GM19328 (cell line): ENCODE data around the gene FBXW9.
"Not testable (repeated sequence)": the region's sequence is repeated elsewhere in the genome, so short reads cannot be mapped to it uniquely, and the experiment has no call there.

Experiments used
- ATAC-seq: cut with Tn5 transposase; IDR thresholded peaks from one replicate; pipeline ENCODE4 v1.9.1; 2021; ENCODE audit warnings: mild to moderate bottlenecking, moderate library complexity; ENCODE audit not compliant: unreplicated experiment

FBXW9 gene

DNA sequence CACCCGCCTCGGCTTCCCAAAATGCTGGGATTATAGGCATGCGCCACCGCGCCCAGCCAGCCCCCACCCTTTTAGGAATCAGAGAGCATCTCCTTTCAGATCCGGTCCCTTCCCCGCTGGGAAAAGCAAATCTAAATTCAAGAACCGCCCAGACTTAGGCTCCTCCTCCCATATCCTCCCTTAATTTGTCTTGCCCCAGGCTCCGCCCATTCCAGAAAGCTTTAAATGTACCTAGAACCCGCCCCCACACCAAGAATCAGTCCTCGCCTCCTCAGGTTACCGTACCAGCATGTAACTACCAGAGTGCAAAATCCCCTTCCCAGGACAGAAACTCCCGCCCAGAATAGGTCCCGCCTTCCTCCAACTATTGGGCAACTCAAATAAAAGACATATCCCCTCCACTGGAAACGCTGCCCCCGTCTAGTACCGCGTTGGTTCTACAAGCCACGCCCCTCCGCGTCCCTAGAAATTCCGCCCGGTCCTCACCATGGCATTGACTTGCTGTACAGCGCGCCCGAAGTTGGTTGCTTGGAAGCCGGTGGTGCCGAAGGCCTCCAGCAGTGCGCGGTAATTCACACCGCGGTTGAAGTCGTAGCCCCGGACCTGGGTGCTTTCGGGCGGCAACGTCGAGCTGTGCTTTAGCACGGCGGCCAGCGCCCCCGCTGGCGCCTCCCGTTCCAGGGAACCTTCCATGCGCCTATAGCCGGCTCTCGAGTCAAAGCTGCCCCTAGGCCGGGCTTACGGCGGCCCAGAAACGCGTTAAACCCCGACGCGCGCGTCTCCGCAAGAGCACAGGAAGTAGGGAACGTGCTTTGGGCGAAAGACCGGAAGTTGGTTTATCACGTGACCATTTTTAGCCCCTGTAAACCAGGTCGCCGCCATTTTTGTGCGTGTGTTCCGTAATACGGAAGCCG lies 15.1 kb downstream of the FBXW9 start, which contains the start of gene DHPS:
Gene DHPS (minus strand): TSS at position 807 of the 914 bp plus-strand sequence. CDS start 114 bp downstream, at position 693.
- ATAC-seq: peak; percentile 74

DNA sequence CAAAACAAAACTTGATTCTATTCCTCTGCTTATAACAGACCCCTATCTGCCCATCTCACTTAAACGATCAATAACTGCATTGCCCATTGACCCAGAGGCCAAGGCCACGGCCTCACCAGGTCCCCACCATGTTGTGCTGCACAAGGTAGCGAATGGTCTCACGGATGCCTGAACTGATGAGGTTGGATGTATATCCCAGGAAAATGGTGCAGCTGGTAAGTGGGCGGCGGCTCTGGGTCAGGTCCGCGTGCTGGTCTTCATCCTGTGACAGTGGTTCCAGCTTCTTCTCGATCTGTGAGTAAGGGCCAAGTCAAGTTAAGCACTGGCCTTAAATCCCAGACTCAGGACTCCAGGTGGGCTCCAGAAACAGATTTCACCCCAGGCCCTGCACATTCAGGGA lies 16.4 kb downstream of the FBXW9 start:
- no peak for ATAC-seq

DNA sequence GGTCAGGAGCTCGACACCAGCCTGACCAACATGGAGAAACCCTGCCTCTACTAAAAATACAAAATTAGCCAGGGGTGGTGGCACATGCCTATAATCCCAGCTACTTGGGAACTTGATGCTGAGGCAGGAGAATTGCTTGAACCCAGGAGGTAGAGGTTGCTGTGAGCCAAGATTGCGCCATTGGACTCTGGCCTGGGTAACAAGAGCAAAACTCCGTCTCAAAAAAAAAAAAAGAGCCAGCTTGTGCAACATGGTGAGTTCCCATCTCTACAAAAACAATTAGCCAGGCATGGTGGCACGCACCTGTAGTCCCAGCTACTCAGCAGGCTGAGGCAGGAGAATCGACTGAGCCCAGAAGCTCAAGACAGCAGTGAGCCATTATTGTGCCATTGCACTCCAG lies 18.4 kb downstream of the FBXW9 start:
- not testable (repeated sequence) for ATAC-seq

DNA sequence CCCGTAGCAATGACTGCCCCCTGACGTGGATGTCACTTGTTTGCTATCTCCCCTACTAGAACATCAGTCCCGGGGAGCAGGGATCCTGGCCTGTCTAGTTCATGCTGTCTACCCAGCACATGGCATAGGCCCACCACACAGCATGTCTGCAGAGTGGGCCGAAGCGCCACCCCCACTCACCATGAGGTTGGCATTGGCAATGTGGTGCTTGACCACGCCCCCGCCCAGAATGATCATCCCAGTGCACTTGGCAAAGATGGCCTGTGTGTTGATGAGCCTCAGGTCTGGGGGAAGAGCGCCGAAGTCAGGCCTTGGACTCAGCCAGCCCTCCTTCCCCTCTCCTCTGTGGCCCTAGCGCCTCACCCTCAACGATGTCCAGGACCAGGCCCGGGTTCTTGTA lies 19.5 kb downstream of the FBXW9 start:
- no peak for ATAC-seq

DNA sequence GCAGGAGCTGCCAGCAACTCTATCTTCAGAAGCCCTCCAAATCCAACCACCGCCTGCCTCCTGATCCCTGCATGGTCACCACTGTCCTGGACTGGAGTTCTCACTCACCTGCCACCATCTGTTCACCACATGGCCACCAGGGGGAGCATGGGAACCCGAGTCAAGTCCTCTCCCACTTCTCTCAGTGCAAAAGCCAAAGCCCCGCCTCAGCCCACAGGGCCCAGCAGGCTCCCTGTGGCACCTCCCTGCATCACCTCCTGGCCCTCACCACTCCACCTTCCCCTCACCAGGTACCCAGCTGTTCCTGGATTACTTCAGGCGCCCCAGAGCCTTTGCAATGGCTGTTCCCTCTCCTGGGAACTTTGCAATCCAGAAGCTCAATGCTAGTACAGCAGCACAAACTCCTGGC lies 20.0 kb downstream of the FBXW9 start:
- ATAC-seq: no peak

DNA sequence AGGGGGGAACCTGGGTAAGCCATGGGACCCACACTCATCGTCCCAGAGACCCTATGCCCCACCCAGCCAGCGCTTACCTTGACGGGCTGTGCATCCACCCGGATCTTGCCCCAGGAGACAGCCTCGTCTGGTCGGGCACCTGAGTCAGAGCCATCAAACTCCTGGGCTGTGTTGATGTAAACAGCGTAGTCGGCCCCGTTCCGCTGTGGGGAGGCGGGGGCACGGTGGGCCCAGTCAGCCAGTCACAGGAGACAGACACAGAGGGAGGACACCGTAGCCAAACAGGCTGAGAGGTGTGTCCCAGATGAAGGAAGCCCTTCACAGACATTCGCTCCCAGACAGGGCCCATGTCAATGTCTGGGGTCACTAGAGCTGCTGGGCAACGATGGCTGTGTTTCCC lies 20.5 kb downstream of the FBXW9 start:
- no peak for ATAC-seq

DNA sequence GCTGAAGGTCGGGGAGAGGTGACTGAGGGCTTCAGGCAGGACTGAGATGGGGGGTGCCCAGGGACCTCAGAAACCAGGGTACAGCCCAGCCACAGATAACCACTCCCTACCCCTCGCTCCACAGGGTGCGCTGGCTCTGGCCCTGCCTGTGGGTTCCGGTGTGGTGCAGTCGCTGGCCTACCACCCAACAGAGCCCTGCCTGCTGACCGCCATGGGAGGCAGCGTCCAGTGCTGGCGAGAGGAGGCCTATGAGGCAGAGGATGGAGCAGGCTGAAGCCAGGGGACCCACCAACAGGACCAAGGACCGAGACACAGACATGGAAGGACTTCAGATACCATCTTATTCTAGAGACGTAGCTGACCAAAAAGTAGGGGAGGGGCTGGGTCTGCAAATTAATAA lies 21.0 kb downstream of the FBXW9 start:
- ATAC-seq: no peak

DNA sequence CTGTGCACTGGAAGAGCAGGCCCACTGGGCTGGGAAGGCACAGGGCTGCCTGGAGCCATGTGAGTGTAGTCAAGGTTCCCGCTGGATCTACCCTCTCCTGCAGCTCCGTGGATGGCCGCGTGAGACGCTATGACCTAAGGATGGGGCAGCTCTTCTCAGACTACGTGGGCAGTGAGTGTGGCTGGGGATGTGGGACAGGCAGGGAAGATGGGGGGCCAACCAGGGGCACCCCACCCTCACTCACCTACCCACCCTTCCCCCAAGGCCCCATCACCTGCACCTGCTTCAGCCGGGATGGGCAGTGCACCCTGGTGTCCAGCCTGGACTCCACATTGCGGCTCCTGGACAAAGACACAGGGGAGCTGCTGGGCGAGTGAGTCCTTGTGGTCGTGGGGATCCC lies 23.7 kb downstream of the FBXW9 start:
- no peak for ATAC-seq

DNA sequence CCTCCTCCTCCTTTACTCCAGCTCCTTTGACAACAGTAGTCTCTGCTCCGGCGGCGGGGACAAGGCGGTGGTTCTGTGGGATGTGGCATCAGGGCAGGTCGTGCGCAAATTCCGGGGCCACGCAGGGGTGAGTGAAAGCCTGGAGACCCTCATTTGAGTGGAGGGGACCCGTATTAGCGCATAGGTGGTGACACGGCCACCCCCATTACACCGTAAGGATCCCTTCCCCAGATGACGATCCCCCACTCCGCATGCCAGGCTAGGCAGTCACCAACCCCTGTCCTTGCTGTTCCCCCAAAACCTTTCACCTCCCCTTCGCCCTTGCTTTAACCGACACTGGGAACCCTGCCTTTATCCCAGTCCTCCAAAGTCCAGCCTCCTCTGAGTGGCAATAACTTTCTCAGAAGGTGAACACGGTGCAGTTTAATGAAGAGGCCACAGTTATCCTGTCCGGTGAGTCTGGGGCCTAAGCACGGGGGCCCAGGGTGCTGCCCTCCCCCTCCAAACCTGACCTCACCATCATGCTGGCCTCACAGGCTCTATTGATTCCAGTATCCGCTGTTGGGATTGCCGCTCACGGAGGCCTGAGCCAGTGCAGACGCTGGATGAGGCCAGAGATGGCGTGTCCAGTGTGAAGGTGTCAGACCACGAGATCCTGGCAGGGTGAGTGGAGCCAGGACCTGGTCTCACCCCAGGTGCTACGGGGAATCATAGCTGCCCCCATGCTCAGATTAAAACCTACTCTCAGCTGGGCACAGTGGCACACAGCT lies 26.1 kb downstream of the FBXW9 start:
- ATAC-seq: no peak

DNA sequence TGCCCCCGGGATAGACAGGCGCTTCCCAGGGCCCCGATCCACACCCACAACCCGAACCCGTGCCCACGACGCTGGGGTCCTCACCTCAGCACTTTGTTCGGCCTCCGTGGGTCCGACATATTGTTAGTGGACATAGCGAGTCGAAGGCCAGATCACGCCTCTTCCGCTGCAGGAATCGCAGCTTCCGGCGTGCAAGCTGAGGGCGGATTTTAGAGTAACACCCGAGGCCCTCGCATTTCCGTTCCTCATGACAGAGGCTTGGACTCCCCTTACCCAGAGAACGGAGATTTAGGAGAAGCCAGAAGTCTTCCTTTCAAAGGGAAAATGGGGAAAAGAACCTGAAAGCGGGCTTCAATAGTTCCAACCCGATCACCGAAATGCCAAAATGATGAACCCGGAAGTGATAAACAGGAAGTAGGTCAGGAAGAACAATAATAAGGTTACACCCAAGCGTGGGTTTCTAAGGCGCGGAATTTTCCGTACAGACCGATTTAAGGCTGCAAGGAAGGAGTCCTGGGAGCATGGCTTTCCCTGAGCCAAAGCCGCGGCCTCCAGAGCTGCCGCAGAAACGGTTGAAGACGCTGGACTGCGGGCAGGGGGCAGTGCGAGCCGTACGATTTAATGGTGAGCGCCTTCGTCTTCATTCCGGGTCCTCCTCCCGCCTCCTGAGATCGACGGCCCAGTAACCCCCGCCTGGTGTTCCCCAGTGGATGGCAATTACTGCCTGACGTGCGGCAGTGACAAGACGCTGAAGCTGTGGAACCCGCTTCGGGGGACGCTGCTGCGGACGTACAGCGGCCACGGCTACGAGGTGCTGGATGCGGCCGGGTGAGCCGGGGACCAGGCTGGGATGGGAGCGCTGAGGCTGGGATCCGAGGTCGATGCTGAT lies 26.9 kb downstream of the FBXW9 start:
- no peak for ATAC-seq

DNA sequence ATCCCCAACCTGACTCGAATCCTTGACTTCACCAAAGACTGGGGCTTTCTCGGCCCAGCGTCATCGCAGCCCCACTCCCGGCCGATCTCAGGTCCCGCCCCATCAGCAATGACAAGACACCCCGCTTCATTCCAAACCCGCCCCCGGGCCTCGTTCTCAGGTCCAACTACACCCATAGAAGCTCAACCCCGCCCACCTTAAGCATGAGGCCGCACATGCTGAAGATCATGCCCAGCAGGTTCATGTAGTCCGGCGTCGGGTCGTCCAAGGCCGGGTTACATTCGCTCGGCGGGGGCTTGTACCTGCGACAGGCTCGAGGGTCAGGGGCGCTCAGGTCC lies 27.5 kb downstream of the FBXW9 start:
- ATAC-seq: no peak

DNA sequence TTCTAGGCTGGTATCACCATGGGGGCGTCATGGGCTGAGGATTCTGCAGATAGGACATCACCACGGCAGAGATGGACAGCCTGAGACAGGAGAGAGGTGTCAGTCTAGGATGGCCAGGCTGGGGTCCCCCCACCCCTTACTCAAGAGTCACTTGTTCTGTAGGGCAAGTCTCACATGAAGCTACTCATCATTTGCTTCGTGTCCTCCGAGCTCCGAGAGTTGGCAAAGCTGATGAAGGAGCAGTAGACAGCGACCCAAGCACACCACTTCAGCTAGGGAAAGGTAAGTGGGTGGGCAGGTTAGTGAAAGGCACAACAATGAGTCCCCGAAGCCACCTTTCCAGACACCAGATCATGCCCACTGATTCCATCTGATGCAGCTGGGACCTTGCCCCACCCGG lies 28.1 kb downstream of the FBXW9 start:
- ATAC-seq: no peak

DNA sequence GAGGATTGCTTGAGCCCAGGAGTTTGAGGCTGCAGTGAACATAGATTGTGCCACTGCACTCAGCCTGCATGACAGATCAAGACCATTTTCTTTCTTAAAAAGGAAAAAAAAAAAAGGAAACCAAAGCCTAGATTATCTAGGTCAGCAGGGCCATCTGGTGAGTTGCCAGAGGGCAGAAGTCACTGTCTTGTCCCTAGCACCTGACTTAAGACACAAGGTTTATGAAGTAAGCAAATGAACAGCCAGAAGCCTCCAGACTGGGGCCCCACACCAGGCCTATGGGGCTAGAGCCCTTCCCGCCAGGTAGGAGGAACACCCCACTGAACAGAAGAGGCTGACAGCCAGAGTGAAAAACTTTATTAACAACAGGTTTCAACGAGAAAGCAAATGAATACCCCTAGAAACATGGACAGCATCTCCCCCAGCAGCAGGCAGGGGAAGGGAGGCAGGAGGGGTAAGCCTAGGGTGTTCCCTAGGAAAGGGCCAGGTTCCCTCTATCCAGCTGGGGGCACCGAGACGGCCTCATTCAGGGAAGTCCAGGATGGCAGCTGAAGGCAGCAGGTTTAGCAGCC lies 28.6 kb downstream of the FBXW9 start:
- no peak for ATAC-seq

DNA sequence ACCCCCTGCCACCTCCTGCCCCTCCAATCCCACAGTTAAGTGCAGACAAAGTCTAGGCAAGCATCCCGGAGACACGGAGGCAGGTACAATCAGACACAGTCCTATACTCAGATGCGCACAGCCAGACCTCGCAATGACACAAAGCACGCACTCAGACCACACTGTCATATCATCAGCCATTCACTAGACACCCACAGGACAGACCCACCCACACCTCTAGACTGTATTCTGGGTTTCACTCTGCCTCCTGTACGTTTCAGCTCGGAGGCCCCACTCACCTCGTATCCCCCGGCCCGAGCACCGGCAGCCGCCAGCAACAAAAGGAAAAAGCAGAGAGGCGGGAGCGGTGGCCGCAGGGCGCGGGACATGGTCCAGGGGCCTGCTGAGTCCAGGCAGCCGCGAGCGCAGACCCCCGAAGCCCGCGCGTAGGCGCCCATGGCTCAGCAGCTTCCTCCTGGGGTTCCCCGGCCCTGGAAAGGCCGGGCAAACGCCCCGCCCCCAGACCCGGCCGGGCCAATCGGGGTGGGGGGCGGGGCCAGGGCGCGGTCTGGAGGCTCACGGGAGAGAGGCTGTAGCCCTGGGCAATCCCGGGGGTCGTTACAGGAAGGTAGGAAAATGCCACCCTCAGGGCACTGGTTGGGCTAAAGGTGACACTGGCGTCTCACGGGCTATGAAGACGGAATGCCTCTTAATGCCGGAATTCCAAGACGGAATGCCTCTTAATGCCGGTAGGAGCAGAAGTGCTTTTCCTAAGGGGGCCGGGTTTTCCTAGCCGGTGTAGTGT lies 30.0 kb downstream of the FBXW9 start, which contains the start of the genes MAN2B1 and WDR83:
Gene MAN2B1 (minus strand): TSS at position 478 of the 784 bp plus-strand sequence. CDS start 41 bp downstream, at position 437.
Gene WDR83 (plus strand): TSS at position 543 of the 784 bp plus-strand sequence. CDS start 2,984 bp downstream, outside the sequence.
- no peak for ATAC-seq

DNA sequence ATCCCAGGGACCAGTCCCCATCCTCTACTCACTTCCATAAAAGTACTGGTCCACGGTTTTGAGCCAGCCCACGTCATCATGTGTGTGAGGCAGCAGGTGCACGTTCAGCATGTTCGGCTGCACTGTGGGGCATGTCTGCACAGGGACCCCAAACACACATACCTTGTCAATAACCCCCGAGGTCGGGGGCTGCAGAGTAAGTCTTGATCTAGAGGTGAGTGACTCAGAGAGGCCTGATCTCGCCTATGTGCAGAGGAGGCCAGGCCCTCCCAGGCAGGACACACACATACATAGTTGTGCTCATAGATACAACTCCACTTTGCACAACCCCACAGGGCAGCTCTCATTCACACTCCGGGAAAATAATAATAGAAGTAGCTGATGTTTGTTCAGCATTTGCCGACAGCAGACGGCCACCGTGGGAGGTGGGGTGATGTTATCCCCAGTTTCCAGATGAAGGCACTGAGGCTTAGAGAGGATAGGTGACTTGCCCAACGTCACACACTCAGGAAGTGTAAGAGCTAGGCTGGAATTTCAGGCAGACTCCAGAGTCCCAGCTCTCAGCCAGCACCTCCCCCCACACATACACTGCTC lies 30.7 kb downstream of the FBXW9 start:
- ATAC-seq: no peak

DNA sequence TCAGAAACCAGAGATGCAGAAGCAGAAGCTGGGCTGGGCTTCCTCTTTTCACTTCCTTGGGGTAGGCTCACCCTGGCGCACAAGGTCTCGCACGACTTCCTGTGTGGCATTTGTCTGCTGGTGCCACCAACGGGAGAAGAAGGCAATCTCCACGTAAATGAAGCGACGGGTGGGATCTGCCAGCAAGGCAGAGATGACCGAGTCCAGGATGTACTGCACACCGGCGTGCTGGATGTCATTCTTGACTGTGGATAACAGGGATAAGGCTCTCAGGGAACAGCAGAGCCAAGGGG lies 31.2 kb downstream of the FBXW9 start:
- ATAC-seq: no peak

DNA sequence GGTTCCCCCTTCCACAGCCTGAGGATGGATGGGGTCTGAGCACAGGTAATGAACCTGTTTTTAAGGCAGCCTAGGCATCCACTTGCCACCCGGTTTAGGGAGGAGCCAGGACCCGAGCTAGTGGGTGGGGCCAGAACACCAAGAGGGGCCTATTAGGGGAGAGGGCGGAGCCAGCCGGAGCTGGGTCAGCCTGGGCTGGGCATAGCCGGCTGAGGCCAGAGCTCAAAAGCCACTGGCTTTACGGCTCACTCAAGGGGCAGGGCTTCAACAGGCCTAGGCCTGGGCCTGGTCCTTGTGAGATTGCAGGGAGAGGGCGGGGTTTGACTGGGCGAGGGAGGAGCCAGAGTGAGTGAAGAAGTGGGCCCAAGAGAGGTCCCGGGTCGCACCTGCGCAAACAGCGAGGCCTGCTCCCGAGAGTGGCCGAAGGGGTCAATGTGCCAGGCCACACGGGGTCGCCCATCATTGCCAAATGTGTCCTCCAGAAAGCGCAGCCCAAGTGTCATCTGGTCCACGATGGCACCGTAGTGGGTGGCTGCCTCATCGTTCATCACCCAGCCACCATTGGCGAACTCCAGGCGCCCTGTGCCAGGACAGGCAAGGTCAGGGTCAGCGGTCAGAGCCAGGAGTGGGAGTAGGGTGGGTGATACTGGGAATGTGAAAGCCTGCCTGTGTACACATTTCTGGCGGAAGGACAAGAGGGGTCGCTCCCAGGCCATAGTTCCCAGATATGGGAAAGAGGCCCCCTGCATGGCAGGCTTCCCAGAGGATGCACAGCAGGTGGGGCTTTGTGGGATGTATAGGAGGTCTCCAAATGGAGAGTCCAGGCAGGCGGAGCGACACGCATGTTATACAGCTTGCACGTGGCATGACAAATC lies 31.8 kb downstream of the FBXW9 start:
- no peak for ATAC-seq

DNA sequence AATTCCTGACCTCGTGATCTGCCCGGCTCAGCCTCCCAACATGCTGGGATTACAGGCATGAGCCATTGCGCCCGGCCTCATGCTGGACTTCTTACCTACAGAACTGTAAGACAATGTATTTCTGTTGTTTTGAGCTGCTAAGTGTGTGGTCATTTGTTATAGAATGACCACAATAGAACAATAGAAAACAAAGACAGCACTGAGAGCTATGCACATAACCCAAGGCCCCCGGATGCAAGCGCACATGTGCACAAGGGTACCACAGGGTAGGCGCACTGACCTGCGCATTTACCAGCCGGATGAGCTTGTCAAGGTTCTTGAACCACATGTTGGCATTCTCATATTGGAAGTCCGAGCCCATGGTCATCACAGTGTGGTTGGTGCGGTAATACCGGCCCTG lies 35.5 kb downstream of the FBXW9 start:
- no peak for ATAC-seq

DNA sequence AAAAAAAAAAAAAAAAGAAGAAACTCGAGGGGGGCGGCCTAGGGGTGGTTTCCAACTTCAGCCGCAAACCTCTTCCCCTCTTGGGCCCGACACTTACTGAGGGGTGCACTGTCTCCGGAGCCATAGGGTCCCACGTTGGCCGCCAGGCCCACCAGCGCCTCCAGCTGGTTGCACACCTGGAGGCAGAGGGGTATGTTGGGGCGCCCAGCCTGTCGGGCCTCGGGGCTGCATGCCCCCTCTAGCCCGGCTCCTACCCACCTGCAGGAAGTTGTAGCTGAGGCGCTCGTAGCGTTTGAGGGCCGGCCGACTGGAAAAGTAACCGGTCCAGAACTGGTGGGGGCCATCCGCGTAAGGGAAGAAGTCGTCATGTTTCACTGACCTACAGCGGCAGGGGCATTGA lies 38.5 kb downstream of the FBXW9 start:
- ATAC-seq: no peak
